Natural killer cell (primary cell): ENCODE data around the gene CNKSR3. TPM values are rescaled to one million over a fixed set of nuclear protein-coding genes. Genes with fewer than 3 reads are reported as not detected.

Experiments
- ATAC-seq, 3 donors: fragments of 150-1000 bp in 2 of 3; fragments of 200-7000 bp in 1 of 3; cut with Tn5 transposase; 1 replicate in 1 of 3; 2 replicates in 2 of 3; pipeline ENCODE4 v1.10.0; 2021; ENCODE audit warnings: mild to moderate bottlenecking in 2 of 3, moderate library complexity in 2 of 3
- DNase-seq, 2 donors: peaks; one replicate each; pipeline versions ENCODE4 v3.0.0 to v3.0.0-alpha.2; 2013 to 2021; ENCODE audit warnings: mixed read lengths in 1 of 2
- H3K27ac ChIP-seq: one replicate; pipeline ENCODE4 v1.5.1; 2013; ENCODE audit warnings: mild to moderate bottlenecking, low read length
- H3K27me3 ChIP-seq: one replicate; pipeline ENCODE4 v1.6.1; 2013; ENCODE audit warnings: low read length; ENCODE audit not compliant: control insufficient read depth, insufficient read depth
- H3K36me3 ChIP-seq: one replicate; pipeline ENCODE4 v1.6.1; 2013; ENCODE audit warnings: low read length; ENCODE audit not compliant: control insufficient read depth, insufficient read depth
- H3K4me1 ChIP-seq: one replicate; pipeline ENCODE4 v1.6.1; 2013; ENCODE audit warnings: low read length; ENCODE audit not compliant: control insufficient read depth, insufficient read depth
- H3K4me3 ChIP-seq: one replicate; pipeline ENCODE4 v1.5.1; 2013; ENCODE audit warnings: low read length
- H3K9me3 ChIP-seq: one replicate; pipeline ENCODE4 v1.6.1; 2013; ENCODE audit warnings: low read length; ENCODE audit not compliant: control insufficient read depth, insufficient read depth
- H3K27ac Mint-ChIP-seq, 2 donors: one replicate each; pipeline ENCODE4 v1.8.0; 2022; ENCODE audit warnings: mild to moderate bottlenecking in 2 of 2, mixed read lengths in 2 of 2, moderate library complexity in 1 of 2
- H3K27me3 Mint-ChIP-seq, 2 donors: one replicate each; pipeline ENCODE4 v1.8.0; 2022; ENCODE audit warnings: low read depth in 2 of 2, mixed read lengths in 2 of 2
- H3K36me3 Mint-ChIP-seq: one replicate; pipeline ENCODE4 v1.8.0; 2022; ENCODE audit warnings: mixed read lengths
- H3K4me1 Mint-ChIP-seq, 2 donors: one replicate each; pipeline ENCODE4 v1.8.0; 2022; ENCODE audit warnings: mixed read lengths in 2 of 2
- H3K4me3 Mint-ChIP-seq: one replicate; pipeline ENCODE4 v1.8.0; 2022; ENCODE audit warnings: mild to moderate bottlenecking, moderate library complexity, mixed read lengths
- H3K9me3 Mint-ChIP-seq, 2 donors: one replicate each; pipeline ENCODE4 v1.8.0; 2022; ENCODE audit warnings: mixed read lengths in 2 of 2
- CTCF ChIP-seq: fragments of 200-600 bp; IDR thresholded peaks from one replicate; pipeline ENCODE4 v1.8.0; 2022; ENCODE audit warnings: antibody characterized with exemption
- WGBS: methylation state at CpG from one replicate; pipeline ENCODE4 v1.1.7; 2013; ENCODE audit warnings: missing lambda C conversion rate; ENCODE audit not compliant: insufficient coverage; 5-methylcytosine and 5-hydroxymethylcytosine counted together
- intact Hi-C: fragments of 100-400 bp; cut with micrococcal nuclease; formaldehyde crosslinking; loops from one replicate; pipeline ENCODE4 v1.14.2; 2022
- total RNA-seq, 4 donors: library from RNA; stranded (reverse); fragments of 120-200 nt in 1 of 4; gene quantifications; one replicate each; pipeline versions ENCODE4 v1.2.3 to v1.2.4, GENCODE V29; 2013 to 2022

The CNKSR3 gene
- total RNA-seq, 3 donors from 2014 or later (not counting 1 experiment from before 2014, with no cell fraction given) = 0.18 TPM; not detected in 2

- ATAC-seq = no peak
- no peak overlapping the region for H3K4me3 ChIP-seq
- no peak overlapping the region for H3K27ac Mint-ChIP-seq
- H3K9me3 Mint-ChIP-seq = no peaks in the 10 kb centered on the region
- no peaks in the 10 kb centered on the region for H3K4me1 Mint-ChIP-seq
- H3K27me3 ChIP-seq = no peaks in the 10 kb centered on the region
- intact Hi-C loops = no loop called here
- TF ChIP-seq CTCF = no peak
- H3K27ac ChIP-seq = no peak overlapping the region
- H3K9me3 ChIP-seq = no peaks in the 10 kb centered on the region
- WGBS = 100% methylated on average over 1 of the region's 2 CpGs
- DNase-seq = no peak
- H3K36me3 Mint-ChIP-seq = no peaks in the 10 kb centered on the region
- no peaks in the 10 kb centered on the region for H3K36me3 ChIP-seq
- H3K4me1 ChIP-seq = no peaks in the 10 kb centered on the region
- peaks cover 0 to 2% of the 10 kb centered on the region in 2 donors for H3K27me3 Mint-ChIP-seq
- H3K4me3 Mint-ChIP-seq = no peak overlapping the region
Measured at GRCh38 chr6:154534531-154534930, 24.0 kb upstream of the CNKSR3 start.

GRCh38 chr6:154532426-154532825 lies 21.9 kb upstream of the CNKSR3 start:
- Mint-ChIP-seq H3K9me3 (peaks cover 0 to 2% of the 10 kb centered on the region in 2 donors), H3K27ac (no peak overlapping the region), H3K27me3 (peaks cover 0 to 5% of the 10 kb centered on the region in 2 donors), H3K4me1 (no peaks in the 10 kb centered on the region), H3K4me3 (no peak overlapping the region), H3K36me3 (no peaks in the 10 kb centered on the region)
- no peak overlapping the region for H3K27ac ChIP-seq
- ATAC-seq (no peak), DNase-seq (no peak)
- no peak overlapping the region for H3K4me3 ChIP-seq
- WGBS = 93% methylated on average over 4 of the region's 4 CpGs
- TF ChIP-seq CTCF = no peak
- no peaks in the 10 kb centered on the region for H3K4me1 ChIP-seq
- intact Hi-C loops = no loop called here
- H3K9me3 ChIP-seq = no peaks in the 10 kb centered on the region
- no peaks in the 10 kb centered on the region for H3K27me3 ChIP-seq
- H3K36me3 ChIP-seq = no peaks in the 10 kb centered on the region

- Histone ChIP-seq H3K27ac (no peak overlapping the region), H3K27me3 (no peaks in the 10 kb centered on the region), H3K4me3 (no peak overlapping the region), H3K36me3 (no peaks in the 10 kb centered on the region), H3K9me3 (no peaks in the 10 kb centered on the region), H3K4me1 (no peaks in the 10 kb centered on the region)
- DNase-seq = no peak
- Mint-ChIP-seq H3K36me3 (no peaks in the 10 kb centered on the region), H3K4me3 (no peak overlapping the region), H3K4me1 (peaks cover 5% of the 10 kb centered on the region in 2 donors), H3K27ac (no peak overlapping the region), H3K27me3 (peaks cover 0 to 2% of the 10 kb centered on the region in 2 donors), H3K9me3 (peaks cover 0 to 2% of the 10 kb centered on the region in 2 donors)
- WGBS = 93% methylated on average over 6 of the region's 6 CpGs
- intact Hi-C loops = no loop called here
- TF ChIP-seq CTCF = no peak
- ATAC-seq = no peak
Measured at GRCh38 chr6:154529957-154530356, 19.5 kb upstream of the CNKSR3 start.

GRCh38 chr6:154528310-154528915 lies 17.9 kb upstream of the CNKSR3 start:
- H3K4me3 Mint-ChIP-seq = no peak overlapping the region
- peaks cover 5% of the 10 kb centered on the region in 2 donors for H3K4me1 Mint-ChIP-seq
- no peak overlapping the region for H3K27ac Mint-ChIP-seq
- Histone ChIP-seq H3K9me3 (no peaks in the 10 kb centered on the region), H3K27ac (no peak overlapping the region), H3K36me3 (no peaks in the 10 kb centered on the region), H3K4me1 (no peaks in the 10 kb centered on the region), H3K27me3 (no peaks in the 10 kb centered on the region), H3K4me3 (no peak overlapping the region)
- peaks cover 0 to 2% of the 10 kb centered on the region in 2 donors for H3K27me3 Mint-ChIP-seq
- H3K9me3 Mint-ChIP-seq = peaks cover 0 to 2% of the 10 kb centered on the region in 2 donors
- no peak for DNase-seq
- 92% methylated on average over 3 of the region's 3 CpGs for WGBS
- no peaks in the 10 kb centered on the region for H3K36me3 Mint-ChIP-seq
- intact Hi-C loops = no loop called here
- no peak for ATAC-seq
- TF ChIP-seq CTCF = no peak
